Right lobe of liver (tissue), 6 donors: ENCODE results near the gene LHX4. TPM values are rescaled to one million over a fixed set of nuclear protein-coding genes. Genes with fewer than 3 reads are reported as not detected.

Source experiments
- ATAC-seq, 4 donors: fragments of 200-7000 bp; cut with Tn5 transposase; one replicate each; pipeline ENCODE4 v1.9.1; 2020; ENCODE audit warnings: mild to moderate bottlenecking in 4 of 4, moderate library complexity in 4 of 4
- DNase-seq, 3 donors: peaks; one replicate each; pipeline ENCODE4 v3.0.0-alpha.2; 2020
- H3K27ac ChIP-seq, 3 donors: fragments of 200-600 bp; one replicate each; pipeline ENCODE4 v1.8.0; 2022
- H3K27me3 ChIP-seq, 2 donors: fragments of 200-600 bp; one replicate each; pipeline ENCODE4 v1.8.0; 2022
- H3K36me3 ChIP-seq, 4 donors: fragments of 200-600 bp; sonication (generic) in 1 of 4; one replicate each; pipeline versions ENCODE4 v1.5.1 to v1.8.0; 2017 to 2022; ENCODE audit warnings: control low read depth in 1 of 4
- H3K4me1 ChIP-seq, 4 donors: fragments of 200-600 bp; sonication (generic) in 1 of 4; one replicate each; pipeline versions ENCODE4 v1.5.1 to v1.8.0; 2017 to 2022; ENCODE audit warnings: control low read depth in 1 of 4
- H3K4me3 ChIP-seq, 3 donors: fragments of 200-600 bp; one replicate each; pipeline ENCODE4 v1.8.0; 2022
- H3K9me3 ChIP-seq, 4 donors: fragments of 200-600 bp; sonication (generic) in 1 of 4; one replicate each; pipeline versions ENCODE4 v1.5.1 to v1.8.0; 2017 to 2022; ENCODE audit warnings: control low read depth in 1 of 4
- CTCF ChIP-seq, 4 donors: fragments of 200-600 bp in 3 of 4; fragments of 450-650 bp in 1 of 4; IDR thresholded peaks; one replicate each; pipeline versions ENCODE4 v1.5.1 to v1.8.0; 2016 to 2022; ENCODE audit warnings: antibody characterized with exemption in 4 of 4, mild to moderate bottlenecking in 2 of 4
- POLR2A ChIP-seq: fragments of 450-650 bp; IDR thresholded peaks from one replicate; pipeline ENCODE4 v1.6.1; 2017; ENCODE audit warnings: antibody characterized with exemption, mild to moderate bottlenecking
- WGBS: methylation state at CpG from one replicate; pipeline ENCODE4 v1.1.6; 2018; ENCODE audit warnings: low coverage, low lambda C conversion rate; ENCODE audit not compliant: insufficient coverage; ENCODE audit errors: missing lambda C conversion rate; 5-methylcytosine and 5-hydroxymethylcytosine counted together
- intact Hi-C, 2 donors: fragments of 100-400 bp; cut with DNase I; formaldehyde crosslinking; loops; one replicate each; pipeline versions ENCODE4 v1.11.2 to v1.14.1; 2022
- total RNA-seq, 6 experiments: library from RNA; depleted of rRNA in 2 of 6; stranded (reverse); fragments of >200 nt in 2 of 6; fragmentation: NEBNext Ultra II Directional in 3 of 6; extraction: Animal tissue kit (Norgen Biotek cat#: 25700) in 3 of 6; gene quantifications; one replicate each; pipeline versions ENCODE4 v1.1.0 to v1.2.4, GENCODE V29; 2016 to 2023
- donor health status: DM: no; HTN: yes; CAD: no.
- donor health status: DM: no; HTN: no; CAD: no.
- donor health status: DM: no; HTN: no; CAD: no.
- donor health status: DM: no; HTN: yes; CAD: no.
- donor health status: DM: no; HTN: yes; CAD: no.

The LHX4 gene
- total RNA-seq, 6 experiments from 2014 or later = not detected

- Histone ChIP-seq H3K27ac (no peak overlapping the region), H3K27me3 (no peaks in the 10 kb centered on the region), H3K9me3 (no peaks in the 10 kb centered on the region), H3K4me1 (no peaks in the 10 kb centered on the region), H3K4me3 (no peak overlapping the region), H3K36me3 (no peaks in the 10 kb centered on the region)
- TF ChIP-seq POLR2A (no peak), CTCF (IDR thresholded peaks at IDR 0.05) (no peak)
- 74% methylated on average over 4 of the region's 4 CpGs for WGBS
- no peak for ATAC-seq
- DNase-seq = no peak
- intact Hi-C loops = no loop called here
Observed at GRCh38 chr1:180311011-180311730, 81.1 kb downstream of the LHX4 start.

GRCh38 chr1:180312926-180313325, 82.9 kb downstream of the LHX4 start:
- DNase-seq = no peak

GRCh38 chr1:180327089-180327488, 97.0 kb downstream of the LHX4 start:
- Histone ChIP-seq H3K27ac (no peak overlapping the region), H3K9me3 (peaks cover 0 to 6% (median 0%) of the 10 kb centered on the region in 4 donors), H3K36me3 (no peaks in the 10 kb centered on the region), H3K27me3 (no peaks in the 10 kb centered on the region), H3K4me1 (no peaks in the 10 kb centered on the region), H3K4me3 (no peak overlapping the region)
- ATAC-seq (no peak), DNase-seq (no peak)
- TF ChIP-seq POLR2A = no peak
- no peak for TF ChIP-seq CTCF (IDR thresholded peaks at IDR 0.05)
- WGBS = 100% methylated on average over 6 of the region's 6 CpGs
- intact Hi-C loops = no loop called here

More at GRCh38 chr1:180312926-180313325, 82.9 kb downstream of the LHX4 start:
- no peaks in the 10 kb centered on the region for H3K9me3 ChIP-seq
- no peaks in the 10 kb centered on the region for H3K27me3 ChIP-seq
- WGBS = 96% methylated on average over 2 of the region's 2 CpGs
- no peak for TF ChIP-seq CTCF (IDR thresholded peaks at IDR 0.05)
- TF ChIP-seq POLR2A = no peak
- no peaks in the 10 kb centered on the region for H3K4me1 ChIP-seq
- H3K4me3 ChIP-seq = no peak overlapping the region
- H3K27ac ChIP-seq = no peak overlapping the region
- intact Hi-C loops = no loop called here
- H3K36me3 ChIP-seq = no peaks in the 10 kb centered on the region
- no peak for ATAC-seq

Other genes with a start within 250 kb of the LHX4 start
- gene QSOX1, start 75.4 kb upstream of the LHX4 start, total RNA-seq = 10 to 100 TPM; 25.0 to 68.4 (median 38.6) TPM